VCaP (cell line): Measurements from ENCODE around the gene TNFRSF6B.
"Not testable (repeated sequence)": the region's sequence is repeated elsewhere in the genome, so short reads cannot be mapped to it uniquely, and the experiment has no call there.

Experiments used
- H3K27ac ChIP-seq: fragments of 450-650 bp; 2 replicates; pipeline ENCODE4 v1.5.1; 2017
- TF ChIP-seq, protein P1 (sequence below): fragments of 450-650 bp; conservative IDR thresholded peaks from 2 replicates; pipeline ENCODE4 v1.5.1; 2017; ENCODE audit warnings: mild to moderate bottlenecking, moderate library complexity

The TNFRSF6B gene

DNA sequence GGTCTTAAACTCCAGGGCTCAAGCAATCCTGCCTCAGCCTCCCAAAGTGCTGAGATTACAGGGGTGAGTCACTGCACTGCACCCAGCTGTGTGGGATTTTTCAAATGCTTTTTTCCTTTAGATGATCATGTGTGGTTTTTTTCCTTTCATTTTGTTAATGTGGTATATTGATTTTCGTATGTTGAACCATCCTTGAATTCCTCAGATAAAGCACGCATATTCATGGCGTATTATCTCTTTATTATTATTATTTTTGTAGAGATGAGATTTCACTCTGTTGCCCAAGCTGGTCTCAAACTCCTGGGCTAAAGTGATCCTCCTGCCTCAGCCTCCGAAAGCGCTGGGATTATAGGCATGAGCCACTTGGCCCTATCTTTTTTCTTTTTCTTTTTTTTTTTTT, 18.4 kb downstream of the TNFRSF6B start:
- no peak overlapping the region for H3K27ac ChIP-seq
- TF ChIP-seq, protein P1, sequence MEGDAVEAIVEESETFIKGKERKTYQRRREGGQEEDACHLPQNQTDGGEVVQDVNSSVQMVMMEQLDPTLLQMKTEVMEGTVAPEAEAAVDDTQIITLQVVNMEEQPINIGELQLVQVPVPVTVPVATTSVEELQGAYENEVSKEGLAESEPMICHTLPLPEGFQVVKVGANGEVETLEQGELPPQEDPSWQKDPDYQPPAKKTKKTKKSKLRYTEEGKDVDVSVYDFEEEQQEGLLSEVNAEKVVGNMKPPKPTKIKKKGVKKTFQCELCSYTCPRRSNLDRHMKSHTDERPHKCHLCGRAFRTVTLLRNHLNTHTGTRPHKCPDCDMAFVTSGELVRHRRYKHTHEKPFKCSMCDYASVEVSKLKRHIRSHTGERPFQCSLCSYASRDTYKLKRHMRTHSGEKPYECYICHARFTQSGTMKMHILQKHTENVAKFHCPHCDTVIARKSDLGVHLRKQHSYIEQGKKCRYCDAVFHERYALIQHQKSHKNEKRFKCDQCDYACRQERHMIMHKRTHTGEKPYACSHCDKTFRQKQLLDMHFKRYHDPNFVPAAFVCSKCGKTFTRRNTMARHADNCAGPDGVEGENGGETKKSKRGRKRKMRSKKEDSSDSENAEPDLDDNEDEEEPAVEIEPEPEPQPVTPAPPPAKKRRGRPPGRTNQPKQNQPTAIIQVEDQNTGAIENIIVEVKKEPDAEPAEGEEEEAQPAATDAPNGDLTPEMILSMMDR: no peak

GRCh38 chr20:63718996-63719395, 22.5 kb downstream of the TNFRSF6B start:
- H3K27ac ChIP-seq: no peak overlapping the region
- TF ChIP-seq, protein P1: no peak

DNA sequence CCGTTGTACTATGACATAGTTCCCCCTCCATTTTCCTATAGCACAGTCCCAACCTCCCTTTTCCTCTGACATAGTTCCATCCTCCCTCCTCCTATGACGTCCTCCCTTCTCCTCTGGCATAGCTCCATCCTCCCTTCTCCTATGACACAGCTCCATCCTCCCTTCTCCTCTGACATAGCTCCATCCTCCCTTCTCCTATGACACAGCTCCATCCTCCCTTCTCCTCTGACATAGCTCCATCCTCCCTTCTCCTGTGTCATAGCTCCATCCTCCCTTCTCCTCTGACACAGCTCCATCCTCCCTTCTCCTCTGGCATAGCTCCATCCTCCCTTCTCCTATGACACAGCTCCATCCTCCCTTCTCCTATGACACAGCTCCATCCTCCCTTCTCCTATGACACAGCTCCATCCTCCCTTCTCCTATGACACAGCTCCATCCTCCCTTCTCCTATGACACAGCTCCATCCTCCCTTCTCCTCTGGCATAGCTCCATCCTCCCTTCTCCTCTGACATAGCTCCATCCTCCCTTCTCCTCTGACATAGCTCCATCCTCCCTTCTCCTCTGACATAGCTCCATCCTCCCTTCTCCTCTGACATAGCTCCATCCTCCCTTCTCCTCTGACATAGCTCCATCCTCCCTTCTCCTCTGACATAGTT, 26.6 kb downstream of the TNFRSF6B start:
- not testable (repeated sequence) for H3K27ac ChIP-seq

- H3K27ac ChIP-seq: not testable (repeated sequence)
These were observed 33.8 kb downstream of the TNFRSF6B start for GRCh38 chr20:63730189-63730733.

- TF ChIP-seq, protein P1: no peak
- H3K27ac ChIP-seq: no peak overlapping the region
These were observed 35.0 kb downstream of the TNFRSF6B start for GRCh38 chr20:63731410-63731809.

GRCh38 chr20:63732118-63733095, 36.0 kb downstream of the TNFRSF6B start:
- TF ChIP-seq, protein P1: no peak
- H3K27ac ChIP-seq: no peak overlapping the region

GRCh38 chr20:63733117-63733516, 36.7 kb downstream of the TNFRSF6B start:
- TF ChIP-seq, protein P1: no peak
- no peak overlapping the region for H3K27ac ChIP-seq

DNA sequence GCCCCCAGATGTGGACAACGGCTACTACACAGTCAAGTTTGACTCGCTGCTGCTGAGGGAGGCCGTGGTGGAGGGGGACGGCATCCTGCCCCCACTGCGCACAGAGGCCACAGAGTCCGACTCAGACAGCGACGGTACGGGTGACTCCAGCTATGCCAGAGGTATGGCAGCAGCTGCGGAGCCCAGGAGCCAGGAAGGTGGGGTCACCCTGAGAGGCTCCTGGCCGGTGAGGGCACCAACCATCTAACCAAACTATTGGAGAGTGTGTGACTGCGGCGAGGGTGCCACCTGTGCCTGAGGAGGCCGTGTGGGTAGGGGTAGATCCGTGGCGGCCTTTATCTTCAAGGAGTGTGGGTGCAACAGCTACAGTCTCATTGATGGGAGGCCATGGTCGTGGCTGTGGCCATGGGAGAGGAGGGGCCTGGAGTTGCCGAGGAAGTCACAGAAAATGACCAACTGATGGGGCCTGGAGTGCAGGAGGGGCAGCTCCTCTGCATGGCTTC, 37.2 kb downstream of the TNFRSF6B start:
- no peak overlapping the region for H3K27ac ChIP-seq
- TF ChIP-seq, protein P1: no peak
